Measurements from ENCODE around the gene SH2D1A. TPM values are rescaled to one million over a fixed set of nuclear protein-coding genes. Genes with fewer than 3 reads are reported as not detected.

The SH2D1A gene
- total RNA-seq, 4 donors from 2014 or later, result 0.54 to 7.7 (median 1.7) TPM

- TF ChIP-seq POLR2AphosphoS5 (IDR thresholded peaks at IDR 0.05) (no peak), CTCF (IDR thresholded peaks at IDR 0.05) (no peak), POLR2A (IDR thresholded peaks at IDR 0.05) (no peak), EP300 (IDR thresholded peaks at IDR 0.05) (no peak)
- Histone ChIP-seq H3K4me3 (no peak overlapping the region), H3K36me3 (no peaks in the 10 kb centered on the region), H3K27ac (no peak overlapping the region), H3K9me3 (no peaks in the 10 kb centered on the region), H3K4me1 (no peaks in the 10 kb centered on the region), H3K27me3 (no peaks in the 10 kb centered on the region)
- 39 to 92% methylated on average over 2 to 3 of the region's 4 CpGs for WGBS, 2 donors (ENCODE audit: low coverage in 1 of 2)
- ATAC-seq, result no peak
These were observed 2.1 kb upstream of the SH2D1A start for GRCh38 chrX:124344246-124344645.

- no peaks in the 10 kb centered on the region for H3K36me3 ChIP-seq
- H3K4me3 ChIP-seq, result no peak overlapping the region
- no peaks in the 10 kb centered on the region for H3K9me3 ChIP-seq
- no peaks in the 10 kb centered on the region for H3K27me3 ChIP-seq
- no peaks in the 10 kb centered on the region for H3K4me1 ChIP-seq
- TF ChIP-seq CTCF (IDR thresholded peaks at IDR 0.05) (no peak), POLR2AphosphoS5 (IDR thresholded peaks at IDR 0.05) (no peak), EP300 (IDR thresholded peaks at IDR 0.05) (no peak), POLR2A (IDR thresholded peaks at IDR 0.05) (no peak)
- no peak for ATAC-seq
- 73% methylated on average over 6 of the region's 15 CpGs; no CpG with 5 or more reads in 1 of the 2 donors for WGBS, 2 donors (ENCODE audit: low coverage in 1 of 2)
- H3K27ac ChIP-seq, result no peak overlapping the region
These were observed 496 bp downstream of the SH2D1A start for GRCh38 chrX:124346877-124347241.

- H3K9me3 ChIP-seq, result no peaks in the 10 kb centered on the region
- H3K4me1 ChIP-seq, result no peaks in the 10 kb centered on the region
- TF ChIP-seq POLR2A (IDR thresholded peaks at IDR 0.05) (no peak), CTCF (IDR thresholded peaks at IDR 0.05) (no peak), EP300 (IDR thresholded peaks at IDR 0.05) (no peak), POLR2AphosphoS5 (IDR thresholded peaks at IDR 0.05) (no peak)
- H3K27ac ChIP-seq, result no peak overlapping the region
- no peaks in the 10 kb centered on the region for H3K27me3 ChIP-seq
- H3K4me3 ChIP-seq, result no peak overlapping the region
- H3K36me3 ChIP-seq, result no peaks in the 10 kb centered on the region
- WGBS, 2 donors (ENCODE audit: low coverage in 1 of 2), result 57 to 64% methylated on average over 3 to 5 of the region's 5 CpGs
- no peak for ATAC-seq
These were observed 879 bp downstream of the SH2D1A start for GRCh38 chrX:124347242-124347641.

- ATAC-seq, result no peak
- 75 to 83% methylated on average over 4 to 5 of the region's 5 CpGs for WGBS, 2 donors (ENCODE audit: low coverage in 1 of 2)
- no peaks in the 10 kb centered on the region for H3K4me1 ChIP-seq
- TF ChIP-seq EP300 (IDR thresholded peaks at IDR 0.05) (no peak), POLR2AphosphoS5 (IDR thresholded peaks at IDR 0.05) (no peak), CTCF (IDR thresholded peaks at IDR 0.05) (no peak)
- H3K4me3 ChIP-seq, result no peak overlapping the region
- no peaks in the 10 kb centered on the region for H3K36me3 ChIP-seq
- H3K27ac ChIP-seq, result no peak overlapping the region
- no peaks in the 10 kb centered on the region for H3K9me3 ChIP-seq
- H3K27me3 ChIP-seq, result no peaks in the 10 kb centered on the region
These were observed 1.8 kb downstream of the SH2D1A start for GRCh38 chrX:124348182-124348581.

GRCh38 chrX:124348885-124349453 is 2.6 kb downstream of the SH2D1A start:
- 82 to 97% methylated on average over 3 to 4 of the region's 6 CpGs for WGBS, 2 donors (ENCODE audit: low coverage in 1 of 2)
- Histone ChIP-seq H3K36me3 (no peaks in the 10 kb centered on the region), H3K4me3 (no peak overlapping the region), H3K27me3 (no peaks in the 10 kb centered on the region), H3K4me1 (no peaks in the 10 kb centered on the region), H3K9me3 (no peaks in the 10 kb centered on the region), H3K27ac (no peak overlapping the region)
- no peak for ATAC-seq
- TF ChIP-seq EP300 (IDR thresholded peaks at IDR 0.05) (no peak), POLR2A (IDR thresholded peaks at IDR 0.05) (no peak), CTCF (IDR thresholded peaks at IDR 0.05) (no peak), POLR2AphosphoS5 (IDR thresholded peaks at IDR 0.05) (no peak)

All from gastroesophageal sphincter (tissue), 4 donors.